Fibroblast of skin of back (primary cell): ENCODE results near the gene MYBL2.

Experiments used
- DNase-seq: peaks from one replicate; pipeline ENCODE4 v3.0.0-alpha.2; 2013

MYBL2 gene

GRCh38 chr20:43723735-43724134 is 56.8 kb downstream of the MYBL2 start:
- no peak for DNase-seq

GRCh38 chr20:43724383-43724782 is 57.5 kb downstream of the MYBL2 start:
- DNase-seq, result no peak

- DNase-seq, result no peak
These were observed 58.8 kb downstream of the MYBL2 start for GRCh38 chr20:43725666-43726065.

- no peak for DNase-seq
These were observed 59.4 kb downstream of the MYBL2 start for GRCh38 chr20:43726333-43726732.

- peak; percentile 53 for DNase-seq
These were observed 60.0 kb downstream of the MYBL2 start, which contains the start of gene GTSF1L for GRCh38 chr20:43726811-43727338. Gene GTSF1L (minus strand): TSS chr20:43727002. CDS start chr20:43726694, 308 bp downstream.

- no peak for DNase-seq
These were observed 61.2 kb downstream of the MYBL2 start for GRCh38 chr20:43727980-43728590.

- DNase-seq, result no peak
These were observed 61.9 kb downstream of the MYBL2 start for GRCh38 chr20:43728686-43729255.

GRCh38 chr20:43731469-43731868 is 64.6 kb downstream of the MYBL2 start:
- DNase-seq, result peak; percentile 65

- no peak for DNase-seq
These were observed 65.0 kb downstream of the MYBL2 start for GRCh38 chr20:43731927-43732326.

- DNase-seq, result no peak
These were observed 69.8 kb downstream of the MYBL2 start for GRCh38 chr20:43736588-43737158.

GRCh38 chr20:43737925-43738324 is 71.0 kb downstream of the MYBL2 start:
- DNase-seq, result no peak

GRCh38 chr20:43739148-43739749 is 72.3 kb downstream of the MYBL2 start:
- DNase-seq, result no peak

- DNase-seq, result no peak
These were observed 73.7 kb downstream of the MYBL2 start for GRCh38 chr20:43740642-43741041.

- peak; percentile 40 for DNase-seq
These were observed 77.3 kb downstream of the MYBL2 start for GRCh38 chr20:43744151-43744611.

GRCh38 chr20:43744966-43745730 is 78.2 kb downstream of the MYBL2 start:
- DNase-seq, result no peak

GRCh38 chr20:43746344-43747137 is 79.6 kb downstream of the MYBL2 start:
- DNase-seq, result no peak

GRCh38 chr20:43748274-43748673 is 81.4 kb downstream of the MYBL2 start:
- DNase-seq, result no peak

- DNase-seq, result peak; percentile 57
These were observed 82.9 kb downstream of the MYBL2 start for GRCh38 chr20:43749734-43750294.

- DNase-seq, result no peak
These were observed 83.9 kb downstream of the MYBL2 start for GRCh38 chr20:43750774-43751166.

GRCh38 chr20:43751167-43752050 is 84.5 kb downstream of the MYBL2 start:
- DNase-seq, result peak; percentile 48

- no peak for DNase-seq
These were observed 85.1 kb downstream of the MYBL2 start for GRCh38 chr20:43752051-43752360.
